Measurements from ENCODE around the gene CDK8.

CDK8 gene

GRCh38 chr13:26222520-26223046, 31.3 kb upstream of the CDK8 start:
- no peak for TF ChIP-seq REST (IDR thresholded peaks at IDR 0.05; ENCODE audit: insufficient read depth in 1 of 2, low read depth in 2 of 2, low read length in 2 of 2)
- TF ChIP-seq POLR2AphosphoS5 (IDR thresholded peaks at IDR 0.05; ENCODE audit: low read depth, low read length): no peak
- TF ChIP-seq FOXP2 (optimal IDR thresholded peaks at IDR 0.05; ENCODE audit: borderline replicate concordance, extremely low read depth, extremely low read length, insufficient read depth): no peak
- TF ChIP-seq SIN3A (IDR thresholded peaks at IDR 0.05; ENCODE audit: borderline replicate concordance, insufficient read depth, low read length): no peak
- no peak for TF ChIP-seq TAF1 (IDR thresholded peaks at IDR 0.05; ENCODE audit: borderline replicate concordance, insufficient read depth, low read length)

DNA sequence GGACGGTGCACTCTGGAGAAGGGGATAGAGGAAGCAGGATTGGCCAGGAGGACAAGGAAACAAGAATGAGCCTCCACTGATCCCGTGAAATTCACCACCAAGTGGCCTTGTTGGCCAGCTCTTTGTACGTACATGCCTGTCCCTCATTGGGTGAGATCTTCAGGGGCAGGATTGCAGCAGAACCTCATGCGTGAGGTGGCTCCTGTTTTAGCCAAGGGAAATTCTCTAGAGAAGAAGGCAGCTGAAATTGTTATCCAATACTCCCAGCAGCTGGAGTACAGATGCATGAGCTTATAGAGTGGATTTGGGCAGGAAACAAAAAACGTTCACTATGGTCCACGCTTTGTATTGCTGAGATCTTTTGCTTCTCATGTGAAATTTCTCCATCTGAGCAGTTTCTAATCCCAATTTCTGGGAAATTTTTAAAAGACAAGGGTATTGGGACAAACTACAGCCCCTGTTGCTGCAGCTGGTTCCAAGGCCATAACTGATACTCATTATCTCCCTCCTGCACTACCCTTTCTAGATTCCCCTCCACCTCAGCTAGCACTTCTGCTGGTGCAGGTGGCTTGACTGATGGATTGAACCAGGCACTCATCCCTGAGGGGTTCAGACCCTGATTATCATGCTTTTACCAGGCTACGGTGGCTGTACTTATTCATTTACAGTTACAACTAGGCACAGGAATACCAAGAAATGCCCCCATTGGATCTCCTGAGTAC, 27.9 kb upstream of the CDK8 start:
- TF ChIP-seq SIN3A (IDR thresholded peaks at IDR 0.05; ENCODE audit: borderline replicate concordance, insufficient read depth, low read length) (no peak), TAF1 (IDR thresholded peaks at IDR 0.05; ENCODE audit: borderline replicate concordance, insufficient read depth, low read length) (no peak), FOXP2 (optimal IDR thresholded peaks at IDR 0.05; ENCODE audit: borderline replicate concordance, extremely low read depth, extremely low read length, insufficient read depth) (no peak), REST (IDR thresholded peaks at IDR 0.05; ENCODE audit: insufficient read depth in 1 of 2, low read depth in 2 of 2, low read length in 2 of 2) (no peak), POLR2AphosphoS5 (IDR thresholded peaks at IDR 0.05; ENCODE audit: low read depth, low read length) (no peak)

DNA sequence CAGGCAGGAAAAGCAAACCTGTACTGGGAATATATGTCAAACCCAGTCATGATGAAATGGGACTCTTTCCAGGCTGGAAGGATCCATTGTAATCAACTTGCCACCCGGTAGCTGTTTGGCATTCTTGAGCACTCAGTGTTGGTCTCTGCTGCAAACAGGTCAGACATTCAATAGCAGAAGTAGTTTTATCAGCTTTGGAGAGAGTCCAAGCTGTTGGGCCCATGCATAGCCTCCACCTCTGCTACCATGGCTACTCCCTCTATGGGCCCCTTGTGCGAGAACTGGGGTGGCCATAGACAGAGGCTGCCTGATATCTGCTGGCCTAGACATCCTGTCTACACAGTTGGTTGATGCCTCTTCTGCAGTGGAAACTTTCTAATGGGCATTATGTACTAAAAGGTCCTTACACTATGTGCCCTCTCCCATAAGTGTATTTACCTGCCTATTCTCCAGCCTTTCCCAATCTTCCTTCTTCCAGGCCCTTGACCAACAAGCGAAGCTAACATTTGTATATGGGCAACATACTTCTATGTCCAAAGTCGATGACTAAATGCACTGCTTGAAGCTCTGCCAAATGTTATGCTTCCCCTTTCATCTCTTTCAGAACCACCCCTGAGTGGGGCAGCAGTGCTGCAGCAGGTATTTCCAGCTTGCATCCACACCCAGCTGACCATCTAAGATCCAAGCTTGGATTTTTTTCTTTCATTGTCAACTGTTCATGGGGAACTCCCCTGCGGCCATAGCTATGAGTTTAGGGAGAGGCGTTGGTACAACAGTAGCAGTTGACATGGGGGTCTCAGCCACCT, 26.6 kb upstream of the CDK8 start:
- TF ChIP-seq REST (IDR thresholded peaks at IDR 0.05; ENCODE audit: insufficient read depth in 1 of 2, low read depth in 2 of 2, low read length in 2 of 2) (no peak), TAF1 (IDR thresholded peaks at IDR 0.05; ENCODE audit: borderline replicate concordance, insufficient read depth, low read length) (no peak), SIN3A (IDR thresholded peaks at IDR 0.05; ENCODE audit: borderline replicate concordance, insufficient read depth, low read length) (no peak), POLR2AphosphoS5 (IDR thresholded peaks at IDR 0.05; ENCODE audit: low read depth, low read length) (no peak), FOXP2 (optimal IDR thresholded peaks at IDR 0.05; ENCODE audit: borderline replicate concordance, extremely low read depth, extremely low read length, insufficient read depth) (no peak)

DNA sequence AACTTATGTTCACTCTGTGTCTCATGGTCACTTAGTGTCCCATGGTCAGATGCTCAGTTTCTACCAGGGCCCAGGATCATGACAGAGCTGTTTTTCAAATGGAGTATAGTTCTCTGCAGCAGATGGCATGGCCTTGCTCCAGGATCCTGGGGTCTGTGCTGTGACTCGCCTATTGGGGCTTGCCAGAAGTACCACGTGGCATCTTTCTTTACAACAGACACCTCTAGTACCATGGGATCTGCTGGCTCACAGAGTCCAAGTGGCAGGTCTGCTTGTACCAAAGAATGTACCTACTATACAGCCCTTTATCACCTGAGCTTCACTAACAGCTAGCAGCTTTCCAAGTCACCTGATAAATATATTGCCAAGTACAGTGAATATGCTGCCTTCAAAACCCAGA, 25.8 kb upstream of the CDK8 start:
- TF ChIP-seq FOXP2 (optimal IDR thresholded peaks at IDR 0.05; ENCODE audit: borderline replicate concordance, extremely low read depth, extremely low read length, insufficient read depth) (no peak), SIN3A (IDR thresholded peaks at IDR 0.05; ENCODE audit: borderline replicate concordance, insufficient read depth, low read length) (no peak), REST (IDR thresholded peaks at IDR 0.05; ENCODE audit: insufficient read depth in 1 of 2, low read depth in 2 of 2, low read length in 2 of 2) (no peak), TAF1 (IDR thresholded peaks at IDR 0.05; ENCODE audit: borderline replicate concordance, insufficient read depth, low read length) (no peak), POLR2AphosphoS5 (IDR thresholded peaks at IDR 0.05; ENCODE audit: low read depth, low read length) (no peak)
